IPS-18a (cell line): ENCODE results near the gene SYNPO2.
"Not testable (repeated sequence)": the region's sequence is repeated elsewhere in the genome, so short reads cannot be mapped to it uniquely, and the experiment has no call there.

ENCODE experiments used
- H3K27ac ChIP-seq: one replicate; pipeline ENCODE4 v1.5.1; 2013; ENCODE audit warnings: low read length
- H3K27me3 ChIP-seq: one replicate; pipeline ENCODE4 v1.6.1; 2013; ENCODE audit warnings: mild to moderate bottlenecking, low read length; ENCODE audit not compliant: control insufficient read depth, insufficient read depth
- H3K36me3 ChIP-seq: one replicate; pipeline ENCODE4 v1.6.1; 2013; ENCODE audit warnings: low read depth, low read length; ENCODE audit not compliant: control insufficient read depth
- H3K4me1 ChIP-seq: one replicate; pipeline ENCODE4 v1.6.1; 2013; ENCODE audit warnings: low read depth, low read length; ENCODE audit not compliant: control insufficient read depth
- H3K4me3 ChIP-seq: one replicate; pipeline ENCODE4 v1.5.1; 2013; ENCODE audit warnings: low read length
- H3K9ac ChIP-seq: one replicate; pipeline ENCODE4 v1.6.1; 2013; ENCODE audit warnings: mild to moderate bottlenecking, low read length, moderate library complexity
- H3K9me3 ChIP-seq: one replicate; pipeline ENCODE4 v1.6.1; 2013; ENCODE audit warnings: low read depth, low read length; ENCODE audit not compliant: control insufficient read depth

The SYNPO2 gene

GRCh38 chr4:118858779-118859178, 29.9 kb upstream of the SYNPO2 start:
- H3K4me3 ChIP-seq: no peak overlapping the region
- no peak overlapping the region for H3K9ac ChIP-seq
- no peaks in the 10 kb centered on the region for H3K9me3 ChIP-seq
- no peak overlapping the region for H3K27ac ChIP-seq
- no peaks in the 10 kb centered on the region for H3K36me3 ChIP-seq
- no peaks in the 10 kb centered on the region for H3K27me3 ChIP-seq
- peaks cover 6% of the 10 kb centered on the region for H3K4me1 ChIP-seq

- H3K9ac ChIP-seq: no peak overlapping the region
- no peak overlapping the region for H3K27ac ChIP-seq
- peaks cover 17% of the 10 kb centered on the region for H3K4me1 ChIP-seq
- no peaks in the 10 kb centered on the region for H3K9me3 ChIP-seq
- no peaks in the 10 kb centered on the region for H3K27me3 ChIP-seq
- no peaks in the 10 kb centered on the region for H3K36me3 ChIP-seq
- H3K4me3 ChIP-seq: no peak overlapping the region
Measured at GRCh38 chr4:118865091-118865708, 23.5 kb upstream of the SYNPO2 start.

DNA sequence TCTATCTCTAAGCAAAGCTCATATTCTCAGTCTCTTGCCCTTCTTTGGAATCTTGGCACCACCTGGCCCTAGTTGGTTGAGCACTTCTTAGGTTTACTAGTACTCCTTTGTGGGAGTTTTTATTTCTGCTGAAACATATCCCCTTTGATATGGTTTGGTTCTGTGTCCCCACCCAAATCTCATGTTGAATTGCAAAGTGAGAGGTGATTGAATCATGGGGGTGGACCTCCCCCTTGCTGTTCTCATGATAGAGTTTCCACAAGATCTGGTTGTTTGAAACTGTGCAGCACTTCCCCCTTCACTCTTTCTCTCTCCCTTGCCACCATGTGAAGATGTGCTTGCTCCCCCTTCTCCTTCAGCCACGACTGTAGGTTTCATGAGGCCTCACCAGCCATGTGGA, 22.2 kb upstream of the SYNPO2 start:
- no peak overlapping the region for H3K9ac ChIP-seq
- no peaks in the 10 kb centered on the region for H3K27me3 ChIP-seq
- no peaks in the 10 kb centered on the region for H3K36me3 ChIP-seq
- no peak overlapping the region for H3K4me3 ChIP-seq
- no peak overlapping the region for H3K27ac ChIP-seq
- H3K9me3 ChIP-seq: no peaks in the 10 kb centered on the region
- H3K4me1 ChIP-seq: peaks cover 23% of the 10 kb centered on the region

DNA sequence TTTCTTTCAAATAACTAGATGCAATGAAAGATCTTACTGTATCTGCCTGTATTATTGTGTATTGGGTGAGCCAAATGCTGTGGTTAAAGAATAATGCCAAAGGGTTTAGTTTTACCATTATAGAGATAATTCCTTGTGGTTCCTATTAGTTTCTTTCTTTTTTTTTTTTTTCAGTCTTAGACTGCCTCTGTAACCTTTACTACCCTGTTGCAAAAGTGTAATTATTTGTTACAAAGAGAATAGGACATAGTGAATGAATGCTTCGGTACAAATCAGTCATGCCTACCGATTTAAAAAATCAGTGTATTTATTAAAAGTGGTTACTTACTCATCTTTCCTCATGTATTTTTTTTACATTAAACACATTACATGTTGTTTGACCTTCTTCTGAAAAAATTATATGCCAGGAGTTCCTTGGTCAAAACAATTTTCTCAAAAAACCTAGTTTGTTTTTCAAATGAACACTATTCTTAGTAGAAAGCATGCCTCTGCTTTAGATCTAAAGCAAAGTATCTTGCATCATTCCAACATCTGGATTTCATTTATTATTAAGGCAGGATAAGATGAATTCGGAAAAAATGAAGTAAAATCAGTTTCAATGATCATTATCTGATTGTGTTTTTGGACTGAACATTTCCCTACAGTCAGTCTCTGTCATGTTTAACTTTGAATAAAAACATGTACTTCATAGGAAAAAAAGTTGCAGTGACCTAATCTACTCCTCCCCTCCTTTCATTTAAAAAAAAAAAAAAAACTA, 21.2 kb upstream of the SYNPO2 start:
- Histone ChIP-seq H3K9me3 (no peaks in the 10 kb centered on the region), H3K4me3 (no peak overlapping the region), H3K4me1 (peaks cover 23% of the 10 kb centered on the region), H3K27me3 (no peaks in the 10 kb centered on the region), H3K9ac (no peak overlapping the region), H3K27ac (no peak overlapping the region), H3K36me3 (no peaks in the 10 kb centered on the region)

DNA sequence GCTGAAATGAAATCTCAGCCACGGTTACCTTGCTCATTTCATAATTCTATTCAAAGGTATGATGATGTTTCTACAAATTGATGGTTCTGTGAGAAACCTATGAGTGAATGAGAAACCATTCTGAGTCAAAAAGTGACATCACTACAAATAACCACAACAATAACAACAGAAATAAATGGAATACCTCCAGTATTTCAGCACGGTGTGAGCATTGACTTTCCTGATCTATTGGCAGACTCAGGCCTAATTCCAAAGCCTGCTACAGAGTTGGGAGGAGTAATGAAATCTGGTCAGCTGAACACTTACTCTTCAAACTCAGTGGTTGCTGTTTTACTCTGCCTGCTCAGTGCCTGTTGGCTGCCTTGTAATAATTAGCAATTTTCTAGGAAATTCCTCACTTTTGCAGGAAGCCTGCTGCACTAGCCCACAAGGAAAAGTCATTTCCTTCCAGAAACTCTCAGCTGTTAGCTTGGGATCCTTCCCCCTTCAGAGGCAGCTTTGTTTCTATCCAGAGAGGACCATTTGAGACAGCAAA, 18.8 kb upstream of the SYNPO2 start:
- H3K4me1 ChIP-seq: peaks cover 23% of the 10 kb centered on the region

DNA sequence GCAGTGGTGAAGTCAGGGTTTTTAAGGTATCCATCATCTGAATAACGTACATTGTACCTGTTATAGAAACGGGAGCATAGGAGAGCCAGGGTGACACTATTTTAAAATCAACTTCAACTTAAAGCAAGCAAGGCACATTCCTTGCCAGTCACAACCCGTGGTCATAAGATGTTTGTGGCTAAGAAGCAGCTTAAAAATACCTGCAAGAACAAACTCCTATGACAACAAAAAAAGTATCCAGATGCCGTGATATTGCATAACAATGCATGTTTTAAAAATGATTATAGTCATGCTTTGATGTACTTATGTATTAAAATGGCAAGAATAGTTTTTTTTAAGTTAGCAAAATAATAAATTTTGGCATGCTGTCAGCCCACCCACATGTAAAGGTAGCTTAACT, 16.5 kb upstream of the SYNPO2 start:
- no peaks in the 10 kb centered on the region for H3K36me3 ChIP-seq
- H3K27ac ChIP-seq: no peak overlapping the region
- no peaks in the 10 kb centered on the region for H3K9me3 ChIP-seq
- H3K4me1 ChIP-seq: peaks cover 15% of the 10 kb centered on the region
- no peaks in the 10 kb centered on the region for H3K27me3 ChIP-seq
- no peak overlapping the region for H3K9ac ChIP-seq
- H3K4me3 ChIP-seq: no peak overlapping the region

More for the DNA sequence above, 18.8 kb upstream of the SYNPO2 start:
- Histone ChIP-seq H3K27ac (no peak overlapping the region), H3K9me3 (no peaks in the 10 kb centered on the region), H3K27me3 (no peaks in the 10 kb centered on the region), H3K4me3 (no peak overlapping the region), H3K9ac (no peak overlapping the region), H3K36me3 (no peaks in the 10 kb centered on the region)

GRCh38 chr4:118877797-118878196, 10.9 kb upstream of the SYNPO2 start:
- Histone ChIP-seq H3K4me3 (no peak overlapping the region), H3K9ac (no peak overlapping the region), H3K36me3 (no peaks in the 10 kb centered on the region), H3K4me1 (no peaks in the 10 kb centered on the region), H3K9me3 (peaks cover 4% of the 10 kb centered on the region), H3K27me3 (no peaks in the 10 kb centered on the region), H3K27ac (no peak overlapping the region)

GRCh38 chr4:118878507-118878906, 10.1 kb upstream of the SYNPO2 start:
- not testable (repeated sequence) for H3K4me1 ChIP-seq, H3K27me3 ChIP-seq, H3K36me3 ChIP-seq, H3K27ac ChIP-seq, H3K9ac ChIP-seq, H3K9me3 ChIP-seq, H3K4me3 ChIP-seq

DNA sequence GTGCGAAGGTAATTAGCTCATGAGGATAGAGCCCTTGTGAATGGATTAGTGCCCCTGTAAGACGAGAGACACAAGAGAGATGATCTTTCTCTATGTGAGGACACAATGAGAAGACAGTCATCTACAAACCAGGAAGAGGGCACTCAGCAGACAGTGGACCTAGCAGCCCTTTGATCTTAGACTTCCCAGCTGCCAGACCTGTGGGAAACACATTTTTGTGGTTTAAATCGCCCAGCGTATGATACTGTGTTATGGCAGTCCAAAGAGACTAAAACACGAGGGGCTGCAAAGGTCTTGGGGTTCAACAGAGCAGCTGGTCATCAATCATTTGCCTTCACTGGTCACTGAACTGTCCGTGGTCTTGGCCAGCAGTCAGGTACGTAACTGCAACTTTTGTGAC, 9.2 kb upstream of the SYNPO2 start:
- no peaks in the 10 kb centered on the region for H3K27me3 ChIP-seq
- no peaks in the 10 kb centered on the region for H3K36me3 ChIP-seq
- H3K9me3 ChIP-seq: peaks cover 4% of the 10 kb centered on the region
- no peak overlapping the region for H3K9ac ChIP-seq
- H3K4me1 ChIP-seq: no peaks in the 10 kb centered on the region
- H3K27ac ChIP-seq: no peak overlapping the region
- no peak overlapping the region for H3K4me3 ChIP-seq

GRCh38 chr4:118881512-118882146, 7.0 kb upstream of the SYNPO2 start:
- Histone ChIP-seq H3K27ac (no peak overlapping the region), H3K9me3 (peaks cover 4% of the 10 kb centered on the region), H3K4me1 (no peaks in the 10 kb centered on the region), H3K9ac (no peak overlapping the region), H3K36me3 (no peaks in the 10 kb centered on the region), H3K4me3 (no peak overlapping the region), H3K27me3 (no peaks in the 10 kb centered on the region)

- H3K4me3 ChIP-seq: no peak overlapping the region
- peaks cover 10% of the 10 kb centered on the region for H3K27me3 ChIP-seq
- H3K4me1 ChIP-seq: peaks cover 8% of the 10 kb centered on the region
- no peaks in the 10 kb centered on the region for H3K36me3 ChIP-seq
- H3K9ac ChIP-seq: no peak overlapping the region
- no peaks in the 10 kb centered on the region for H3K9me3 ChIP-seq
- no peak overlapping the region for H3K27ac ChIP-seq
Measured at GRCh38 chr4:118883861-118884260, 4.8 kb upstream of the SYNPO2 start.
